ENCODE measurements around the gene RPS4Y2. TPM values are rescaled to one million over a fixed set of nuclear protein-coding genes. Genes with fewer than 3 reads are reported as not detected.

RPS4Y2 gene
- polyA plus RNA-seq, 3 donors = not detected

DNA sequence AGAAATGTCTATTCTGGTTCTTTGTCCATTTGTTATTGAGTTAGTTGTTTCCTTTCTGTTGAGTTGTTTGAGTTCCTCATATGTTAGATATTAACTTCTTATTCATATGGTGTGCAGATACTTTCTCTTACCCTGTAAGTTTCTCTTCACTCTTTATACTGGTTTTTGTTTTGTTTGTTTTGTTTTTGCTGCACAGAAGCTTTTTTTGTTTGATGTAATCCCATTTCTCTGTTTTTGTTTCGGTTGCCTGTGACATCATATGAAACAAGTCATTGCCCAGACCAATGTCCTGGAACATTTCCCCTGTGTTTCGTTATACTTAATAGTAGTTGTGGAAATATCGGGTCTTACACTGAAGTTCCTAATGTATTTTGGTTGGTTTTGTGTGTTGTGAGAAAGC, 31.2 kb downstream of the RPS4Y2 start:
- no peaks in the 10 kb centered on the region for H3K9me3 ChIP-seq (replicated peaks in 1 of 2; ENCODE audit: control insufficient read depth in 1 of 2, insufficient read depth in 1 of 2, low read length in 2 of 2)
- Mint-ChIP-seq H3K4me3 (no peak overlapping the region), H3K27me3 (ENCODE audit: low read depth in 3 of 3) (no peaks in the 10 kb centered on the region), H3K27ac (no peak overlapping the region), H3K36me3 (no peaks in the 10 kb centered on the region), H3K9me3 (no peaks in the 10 kb centered on the region), H3K4me1 (no peaks in the 10 kb centered on the region)
- H3K4me2 ChIP-seq (replicated peaks; ENCODE audit: extremely low read depth, low read length, poor library complexity, severe bottlenecking) = no peak overlapping the region
- H3K27ac ChIP-seq (ENCODE audit: low read depth in 1 of 2, low read length in 2 of 2) = no peak overlapping the region
- no peaks in the 10 kb centered on the region for H3K27me3 ChIP-seq (ENCODE audit: control insufficient read depth in 2 of 2, insufficient read depth in 2 of 2, low read length in 2 of 2)
- no peak overlapping the region for H3K4me3 ChIP-seq (replicated peaks in 1 of 3; ENCODE audit: low read depth in 2 of 3, low read length in 3 of 3)
- H3K79me2 ChIP-seq (ENCODE audit: insufficient read depth, low read length) = no peaks in the 10 kb centered on the region
- no peaks in the 10 kb centered on the region for H3K36me3 ChIP-seq (replicated peaks in 1 of 2; ENCODE audit: control insufficient read depth in 1 of 2, insufficient read depth in 2 of 2, low read length in 2 of 2)
- no peaks in the 10 kb centered on the region for H3K4me1 ChIP-seq (ENCODE audit: control insufficient read depth in 1 of 2, insufficient read depth in 2 of 2, low read length in 2 of 2)
- no peak overlapping the region for H3K9ac ChIP-seq (ENCODE audit: insufficient read depth, low read length, poor library complexity, severe bottlenecking)
- no CpG with 5 or more reads among the region's 3 CpGs for WGBS (ENCODE audit: insufficient coverage)
- no peak overlapping the region for H2AFZ ChIP-seq (ENCODE audit: insufficient read depth, low read depth, low read length, poor library complexity, severe bottlenecking)
- TF ChIP-seq, protein P1, sequence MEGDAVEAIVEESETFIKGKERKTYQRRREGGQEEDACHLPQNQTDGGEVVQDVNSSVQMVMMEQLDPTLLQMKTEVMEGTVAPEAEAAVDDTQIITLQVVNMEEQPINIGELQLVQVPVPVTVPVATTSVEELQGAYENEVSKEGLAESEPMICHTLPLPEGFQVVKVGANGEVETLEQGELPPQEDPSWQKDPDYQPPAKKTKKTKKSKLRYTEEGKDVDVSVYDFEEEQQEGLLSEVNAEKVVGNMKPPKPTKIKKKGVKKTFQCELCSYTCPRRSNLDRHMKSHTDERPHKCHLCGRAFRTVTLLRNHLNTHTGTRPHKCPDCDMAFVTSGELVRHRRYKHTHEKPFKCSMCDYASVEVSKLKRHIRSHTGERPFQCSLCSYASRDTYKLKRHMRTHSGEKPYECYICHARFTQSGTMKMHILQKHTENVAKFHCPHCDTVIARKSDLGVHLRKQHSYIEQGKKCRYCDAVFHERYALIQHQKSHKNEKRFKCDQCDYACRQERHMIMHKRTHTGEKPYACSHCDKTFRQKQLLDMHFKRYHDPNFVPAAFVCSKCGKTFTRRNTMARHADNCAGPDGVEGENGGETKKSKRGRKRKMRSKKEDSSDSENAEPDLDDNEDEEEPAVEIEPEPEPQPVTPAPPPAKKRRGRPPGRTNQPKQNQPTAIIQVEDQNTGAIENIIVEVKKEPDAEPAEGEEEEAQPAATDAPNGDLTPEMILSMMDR (IDR thresholded peaks at IDR 0.05) = no peak
- intact Hi-C loops (cut with micrococcal nuclease) = no loop called here
- DNase-seq = no peak
- no peaks in the 10 kb centered on the region for H4K20me1 ChIP-seq (ENCODE audit: insufficient read depth, low read length)

DNA sequence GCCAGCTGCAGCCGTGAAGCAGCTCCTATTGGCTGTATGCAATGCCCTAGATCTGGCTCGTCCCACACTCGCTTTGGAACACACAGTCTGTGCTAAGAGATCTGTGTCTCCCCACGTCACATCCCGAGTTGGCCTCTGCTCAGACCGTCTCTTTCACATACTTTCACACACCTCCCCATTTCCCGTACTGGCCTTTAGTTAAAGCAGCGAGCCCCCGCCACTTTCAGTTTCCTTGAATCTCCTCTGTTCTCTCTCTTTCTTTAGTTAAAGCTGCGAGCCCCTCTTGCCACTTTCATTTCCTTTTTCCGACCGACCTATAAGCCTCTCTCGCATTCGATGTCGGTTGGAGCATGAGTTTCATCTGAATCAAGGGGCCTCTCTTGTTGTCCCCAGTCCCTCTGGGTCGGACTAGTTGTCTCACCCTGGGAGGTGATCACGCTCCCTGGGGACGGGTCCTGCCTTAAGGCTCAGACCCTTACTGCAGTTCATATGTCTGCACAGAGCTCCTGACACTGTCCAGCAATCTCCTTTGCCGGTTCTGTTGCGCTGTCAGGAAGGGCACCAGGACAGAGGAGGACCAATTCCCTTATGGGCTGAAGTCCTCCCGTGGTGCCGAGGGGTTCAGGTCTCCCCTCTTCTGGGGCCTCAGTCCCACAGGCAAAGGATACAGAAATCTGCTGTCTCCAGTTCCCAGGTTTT, 42.6 kb downstream of the RPS4Y2 start:
- TF ChIP-seq, protein P1 (IDR thresholded peaks at IDR 0.05) = no peak
- DNase-seq = no peak
- H3K27me3 Mint-ChIP-seq (ENCODE audit: low read depth in 3 of 3) = peaks cover 0 to 1% (median 0%) of the 10 kb centered on the region in 3 donors
- no peaks in the 10 kb centered on the region for H3K36me3 Mint-ChIP-seq
- peaks cover 4% of the 10 kb centered on the region for H3K4me1 Mint-ChIP-seq
- intact Hi-C loops (cut with micrococcal nuclease) = no loop called here
- peak overlapping the region; percentile 78 to 83 for H3K4me3 Mint-ChIP-seq
- Histone ChIP-seq H3K9me3 (replicated peaks in 1 of 2; ENCODE audit: control insufficient read depth in 1 of 2, insufficient read depth in 1 of 2, low read length in 2 of 2) (peaks cover 0 to 7% of the 10 kb centered on the region in 2 donors), H4K20me1 (ENCODE audit: insufficient read depth, low read length) (no peaks in the 10 kb centered on the region), H3K4me1 (ENCODE audit: control insufficient read depth in 1 of 2, insufficient read depth in 2 of 2, low read length in 2 of 2) (no peaks in the 10 kb centered on the region), H3K27ac (ENCODE audit: low read depth in 1 of 2, low read length in 2 of 2) (no peak overlapping the region), H3K4me3 (replicated peaks in 1 of 3; ENCODE audit: low read depth in 2 of 3, low read length in 3 of 3) (no peak overlapping the region), H3K79me2 (ENCODE audit: insufficient read depth, low read length) (no peaks in the 10 kb centered on the region), H2AFZ (ENCODE audit: insufficient read depth, low read depth, low read length, poor library complexity, severe bottlenecking) (no peak overlapping the region), H3K27me3 (ENCODE audit: control insufficient read depth in 2 of 2, insufficient read depth in 2 of 2, low read length in 2 of 2) (no peaks in the 10 kb centered on the region), H3K4me2 (replicated peaks; ENCODE audit: extremely low read depth, low read length, poor library complexity, severe bottlenecking) (no peak overlapping the region), H3K36me3 (replicated peaks in 1 of 2; ENCODE audit: control insufficient read depth in 1 of 2, insufficient read depth in 2 of 2, low read length in 2 of 2) (no peaks in the 10 kb centered on the region), H3K9ac (ENCODE audit: insufficient read depth, low read length, poor library complexity, severe bottlenecking) (no peak overlapping the region)
- 85% methylated on average over 14 of the region's 22 CpGs for WGBS (ENCODE audit: insufficient coverage)
- peaks cover 0 to 3% (median 0%) of the 10 kb centered on the region in 7 donors for H3K9me3 Mint-ChIP-seq
- peak overlapping the region in 1 of 7 donors; percentile 72 for H3K27ac Mint-ChIP-seq
